ENCODE measurements around the gene MYCN.

DNA sequence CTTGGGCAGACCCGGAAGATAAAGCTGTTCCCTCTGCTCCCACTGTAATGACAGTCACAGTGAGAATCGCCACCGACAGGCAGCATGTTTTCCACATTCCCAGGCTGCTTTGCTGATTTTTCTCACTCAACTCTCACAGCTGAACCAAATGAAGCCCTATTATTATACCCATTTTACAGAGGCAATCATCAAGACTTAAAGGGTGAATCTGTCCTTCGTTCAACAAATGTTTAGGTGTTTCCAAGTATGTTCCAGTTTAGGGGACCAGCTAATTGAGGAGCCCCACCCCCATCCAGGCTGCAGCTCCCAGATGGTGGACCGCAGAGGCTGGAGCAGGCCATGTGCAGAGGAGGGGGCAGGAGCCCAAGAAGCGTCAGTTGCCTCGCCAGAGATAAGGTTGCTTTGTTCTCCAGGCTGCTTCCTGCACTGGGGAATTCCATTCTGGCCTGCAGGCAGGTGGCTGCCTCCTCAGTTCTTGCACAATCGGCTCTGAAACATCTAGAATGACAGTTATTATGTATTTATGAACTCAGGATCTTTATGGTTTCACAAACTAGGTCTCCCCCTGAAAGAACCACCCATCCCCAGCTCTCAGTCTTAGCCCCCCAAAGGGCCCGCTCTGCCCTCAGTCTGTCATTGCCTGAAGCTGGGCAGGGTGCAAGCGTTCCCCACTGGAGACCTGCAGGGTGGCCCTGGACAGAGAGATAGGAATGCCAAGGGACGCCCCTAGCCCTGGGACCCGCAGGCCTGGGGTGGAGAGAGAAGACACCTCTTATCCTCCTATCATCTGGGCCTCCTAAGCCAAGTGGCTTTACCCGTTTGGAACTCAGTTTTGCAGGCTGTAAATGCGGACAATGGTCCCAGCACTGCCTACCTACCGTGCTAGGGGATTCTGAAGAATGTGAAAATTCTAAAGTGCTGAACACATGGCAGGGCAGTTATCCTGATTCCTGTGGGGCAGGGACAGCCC lies 49.1 kb upstream of the MYCN start:
- TF ChIP-seq CTCF (IDR thresholded peaks at IDR 0.05; ENCODE audit: low read length) (no peak), EZH2 (IDR thresholded peaks at IDR 0.05; ENCODE audit: borderline replicate concordance, low read length) (no peak)

Data from OCI-LY1 (cell line).